HepG2 (cell line): ENCODE data around the gene TUBGCP6. TPM values are rescaled to one million over a fixed set of nuclear protein-coding genes. Genes with fewer than 3 reads are reported as not detected.
A peak's percentile ranks its signal among the peaks of the same experiment; 100 is the strongest.

Experiments used
- ATAC-seq: fragments of 200-7000 bp; cut with Tn5 transposase; 3 replicates; pipeline ENCODE4 v1.9.1; 2020; ENCODE audit warnings: mild to moderate bottlenecking, moderate library complexity
- BruUV-seq: library from RNA; stranded (reverse); fragments of 400-500 nt; replicated peaks from 2 replicates; lab custom pipeline; 2021; lab: Mats Ljungman, UMichigan
- CTCF ChIA-PET: fragments of 300-600 bp; formaldehyde crosslinking; extraction: SDS; loops from one replicate; lab custom pipeline; 2021; ENCODE audit warnings: low total read pairs, inconsistent platforms, low intra/inter-chr PET ratio; lab: Yijun Ruan, JAX
- POLR2A ChIA-PET: fragments of 350-600 bp; sonication (Branson Sonifier 250); formaldehyde crosslinking; loops from one replicate; lab custom pipeline; 2020; ENCODE audit warnings: antibody characterized with exemption, inconsistent platforms; lab: Yijun Ruan, JAX
- DNase-seq: peaks from one replicate; pipeline ENCODE4 v3.0.0-alpha.2; 2015; ENCODE audit warnings: low spot score
- FAIRE-seq: peaks from 3 replicates; lab custom pipeline; 2011; peaks lifted over from hg19 to GRCh38; lab: Jason Lieb, UNC
- H2AFZ ChIP-seq: one replicate; pipeline ENCODE4 v1.6.1; 2011; ENCODE audit warnings: low read length, inconsistent platforms
- H3K27ac ChIP-seq: fragments of 300-600 bp; 3 replicates; pipeline ENCODE4 v1.8.0; 2011; ENCODE audit warnings: mixed run types, mild to moderate bottlenecking, mixed read lengths, low read length, inconsistent platforms; ENCODE audit not compliant: insufficient read depth; ENCODE audit errors: extremely low read length
- H3K27me3 ChIP-seq, 2 experiments: fragments of 200-600 bp in 1 of 2; 2 replicates in 1 of 2; 3 replicates in 1 of 2; pipeline versions ENCODE4 v1.6.0 to v1.8.0; 2011; ENCODE audit warnings: low read length in 2 of 2, mild to moderate bottlenecking in 2 of 2, moderate library complexity in 2 of 2, inconsistent platforms in 1 of 2; ENCODE audit not compliant: insufficient read depth in 2 of 2, control insufficient read depth in 1 of 2
- H3K36me3 ChIP-seq, 2 experiments: fragments of 200-600 bp in 1 of 2; replicated peaks in 1 of 2; 2 replicates in 1 of 2; 3 replicates in 1 of 2; pipeline versions ENCODE4 v1.5.1 to v1.8.0; 2011; ENCODE audit warnings: low read length in 2 of 2, inconsistent platforms in 1 of 2; ENCODE audit not compliant: insufficient read depth in 2 of 2, control insufficient read depth in 1 of 2
- H3K4me1 ChIP-seq: 2 replicates; pipeline ENCODE4 v1.5.1; 2012; ENCODE audit warnings: low read length, inconsistent platforms; ENCODE audit not compliant: insufficient read depth
- H3K4me2 ChIP-seq: 2 replicates; pipeline ENCODE4 v1.6.0; 2011; ENCODE audit warnings: low read depth, low read length, inconsistent platforms
- H3K4me3 ChIP-seq, 3 experiments: fragments of 200-600 bp in 1 of 3; sonication (generic), shearing (Covaris generic) in 1 of 3; replicated peaks in 1 of 3; 2 replicates each; pipeline ENCODE4 v1.5.1; 2011 to 2016; ENCODE audit warnings: low read length in 3 of 3, inconsistent platforms in 2 of 3, low read depth in 2 of 3, mild to moderate bottlenecking in 2 of 3, control low read depth in 1 of 3, mixed read lengths in 1 of 3; ENCODE audit not compliant: insufficient read depth in 1 of 3
- H3K79me2 ChIP-seq: one replicate; pipeline ENCODE4 v1.6.1; 2011; ENCODE audit warnings: low read length, inconsistent platforms; ENCODE audit not compliant: insufficient read depth
- H3K9ac ChIP-seq: 2 replicates; pipeline ENCODE4 v1.6.0; 2011; ENCODE audit warnings: mild to moderate bottlenecking, low read depth, low read length, inconsistent platforms; ENCODE audit not compliant: insufficient read depth
- H3K9me3 ChIP-seq: 2 replicates; pipeline ENCODE4 v1.5.1; 2012; ENCODE audit warnings: mild to moderate bottlenecking, low read length
- H4K20me1 ChIP-seq: 2 replicates; pipeline ENCODE4 v1.6.0; 2011; ENCODE audit warnings: inconsistent platforms, mild to moderate bottlenecking, low read length, moderate library complexity; ENCODE audit not compliant: insufficient read depth
- FOXA1 ChIP-seq, 2 experiments: fragments of 450-650 bp in 1 of 2; sonication (generic) in 1 of 2; formaldehyde crosslinking in 1 of 2; IDR thresholded peaks; 2 replicates each; pipeline versions ENCODE4 v1.4.0 to v1.6.1; 2016 to 2020; ENCODE audit warnings: missing genetic modification reagents in 1 of 2
- FOXO1 ChIP-seq: sonication (generic); formaldehyde crosslinking; IDR thresholded peaks from 2 replicates; pipeline ENCODE4 v1.4.0; 2020; ENCODE audit warnings: missing genetic modification reagents
- HNRNPK ChIP-seq: fragments of 200-400 bp; formaldehyde crosslinking; IDR thresholded peaks from 2 replicates; pipeline ENCODE4 v1.6.1; 2018; ENCODE audit warnings: low read length, low read depth, moderate library complexity, mild to moderate bottlenecking; ENCODE audit not compliant: poor library complexity, severe bottlenecking
- MAFK ChIP-seq, 2 experiments: IDR thresholded peaks in 1 of 2; conservative IDR thresholded peaks in 1 of 2; 2 replicates each; pipeline ENCODE4 v1.6.1; 2011; ENCODE audit warnings: improper control_type of control experiment in 2 of 2, low read length in 2 of 2
- NFE2L2 ChIP-seq: fragments of 150-350 bp; IDR thresholded peaks from 2 replicates; pipeline ENCODE4 v1.6.1; 2014; ENCODE audit warnings: low read length
- THAP11 ChIP-seq: IDR thresholded peaks from 2 replicates; pipeline ENCODE4 v1.6.1; 2016; ENCODE audit warnings: missing biosample characterization, missing genetic modification reagents
- TSC22D2 ChIP-seq: sonication (generic); formaldehyde crosslinking; IDR thresholded peaks from 2 replicates; pipeline ENCODE4 v1.5.1; 2020; ENCODE audit warnings: missing genetic modification reagents, mild to moderate bottlenecking, borderline replicate concordance
- ZNF749 ChIP-seq: sonication (generic); formaldehyde crosslinking; IDR thresholded peaks from 2 replicates; pipeline ENCODE4 v1.8.0; 2022; ENCODE audit warnings: mild to moderate bottlenecking, missing genetic modification reagents, moderate library complexity, borderline replicate concordance
- WGBS: methylation state at CpG from one replicate; pipeline ENCODE4 v1.1.6; 2017; ENCODE audit warnings: low lambda C conversion rate; 5-methylcytosine and 5-hydroxymethylcytosine counted together
- in situ Hi-C: cut with HindIII; loops from 2 replicates; pipeline ENCODE4 v1.10.0; 2017; ENCODE audit warnings: low pct_unique_long_range_greater_than_20kb; ENCODE audit not compliant: extremely low pct_ligation_motif_present
- intact Hi-C: fragments of 100-400 bp; cut with micrococcal nuclease; formaldehyde crosslinking; loops from one replicate; pipeline ENCODE4 v1.10.0; 2022; ENCODE audit not compliant: unreplicated experiment
- polyA plus RNA-seq, 8 experiments: library from polyadenylated mRNA; depleted of rRNA in 3 of 8; stranded (reverse) in 7 of 8; unstranded in 1 of 8; fragments of >200 nt; fragmentation: Illumina TruSeq in 4 of 8; extraction: Trizol in 4 of 8; gene quantifications; 2 replicates each; pipeline versions ENCODE4 v1.2.1 to v1.2.3, GENCODE V29; 2011 to 2016; ENCODE audit warnings: low read depth in 4 of 8, missing spikeins in 1 of 8, mixed read lengths in 1 of 8; ENCODE audit not compliant: insufficient read depth in 1 of 8
- total RNA-seq, 5 experiments: library from RNA; depleted of rRNA; stranded (reverse); fragments of >200 nt; fragmentation: Illumina TruSeq; extraction: Trizol; gene quantifications; 2 replicates each; pipeline ENCODE4 v1.2.3, GENCODE V29; 2016; ENCODE audit warnings: low read depth in 1 of 5
- TF ChIP-seq, protein P1 (sequence below): sonication (generic); formaldehyde crosslinking; IDR thresholded peaks from 2 replicates; pipeline ENCODE4 v1.4.0; 2020; ENCODE audit warnings: missing genetic modification reagents
- TF ChIP-seq, protein P2 (sequence below): sonication (generic); formaldehyde crosslinking; IDR thresholded peaks from 2 replicates; pipeline ENCODE4 v1.4.0; 2020; ENCODE audit warnings: missing genetic modification reagents
- TF ChIP-seq, protein P3 (sequence below): sonication (generic); formaldehyde crosslinking; IDR thresholded peaks from 2 replicates; pipeline ENCODE4 v1.8.0; 2022; ENCODE audit warnings: missing genetic modification reagents, mild to moderate bottlenecking, borderline replicate concordance
- TF ChIP-seq, protein P4 (sequence below): sonication (generic); formaldehyde crosslinking; IDR thresholded peaks from 2 replicates; pipeline ENCODE4 v1.5.0; 2020; ENCODE audit warnings: missing genetic modification reagents

TUBGCP6 gene
- total and polyA plus RNA-seq, 2 of the 13 experiments (the other 11 are each of a cell fraction or from before 2014, with no cell fraction given): 14.6 to 15.7 TPM

DNA sequence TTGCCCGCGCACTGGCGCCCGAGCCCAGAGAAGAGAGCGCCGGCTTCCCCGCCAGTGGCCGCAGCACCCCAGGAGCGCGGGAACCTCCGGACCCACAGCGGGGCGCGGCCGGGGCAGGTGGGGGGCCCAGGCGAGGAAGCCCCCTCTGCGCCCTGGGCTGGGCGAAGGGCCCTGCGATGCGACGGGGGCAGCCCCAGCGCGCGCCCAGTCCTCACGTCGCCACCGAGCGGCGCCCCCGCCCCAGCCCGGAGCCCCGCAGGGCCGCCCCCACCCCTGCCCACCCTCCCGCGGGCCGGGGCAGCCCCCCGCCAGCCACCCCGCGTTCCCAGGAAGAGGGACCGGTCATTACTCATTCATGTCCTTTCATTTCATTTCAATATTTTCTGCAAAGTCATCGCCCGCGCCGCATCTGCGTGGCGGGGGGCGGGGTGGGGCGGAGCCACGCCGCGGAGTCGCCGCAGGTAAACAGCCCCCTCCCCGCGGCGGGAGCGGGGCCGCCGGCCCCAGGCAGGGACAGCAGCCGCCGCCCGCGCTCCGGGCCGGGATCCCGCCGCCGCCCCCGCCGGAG is 75.0 kb downstream of the TUBGCP6 start:
- ChIA-PET POLR2A (no interaction called here), CTCF (interaction anchor here (1.4 kb wide), 1 partner anchor 40 kb away, joined by 3 read pairs; no protein-coding TSS in a partner anchor)
- no peaks in the 10 kb centered on the region for H4K20me1 ChIP-seq
- H3K27ac ChIP-seq: no peak overlapping the region
- in situ Hi-C loops: no loop called here
- BruUV-seq: no TSS peak
- intact Hi-C loops: no loop called here
- FAIRE-seq: no peak
- 3% methylated on average over 13 of the region's 70 CpGs for WGBS
- H3K4me3 ChIP-seq: peak overlapping the region; percentile 47 to 64 (median 49); a peak in 4 of 6 replicates
- no peak overlapping the region for H2AFZ ChIP-seq
- no peak for DNase-seq
- H3K9me3 ChIP-seq: no peaks in the 10 kb centered on the region
- ATAC-seq: no peak
- peaks cover 19% of the 10 kb centered on the region for H3K4me1 ChIP-seq
- H3K9ac ChIP-seq: no peak overlapping the region
- no peaks in the 10 kb centered on the region for H3K36me3 ChIP-seq
- peaks cover 0 to 11% of the 10 kb centered on the region in 2 experiments; a peak in 2 of 5 replicates for H3K27me3 ChIP-seq
- H3K79me2 ChIP-seq: no peaks in the 10 kb centered on the region
- peak overlapping the region; percentile 66 for H3K4me2 ChIP-seq
- TF ChIP-seq, protein P1, sequence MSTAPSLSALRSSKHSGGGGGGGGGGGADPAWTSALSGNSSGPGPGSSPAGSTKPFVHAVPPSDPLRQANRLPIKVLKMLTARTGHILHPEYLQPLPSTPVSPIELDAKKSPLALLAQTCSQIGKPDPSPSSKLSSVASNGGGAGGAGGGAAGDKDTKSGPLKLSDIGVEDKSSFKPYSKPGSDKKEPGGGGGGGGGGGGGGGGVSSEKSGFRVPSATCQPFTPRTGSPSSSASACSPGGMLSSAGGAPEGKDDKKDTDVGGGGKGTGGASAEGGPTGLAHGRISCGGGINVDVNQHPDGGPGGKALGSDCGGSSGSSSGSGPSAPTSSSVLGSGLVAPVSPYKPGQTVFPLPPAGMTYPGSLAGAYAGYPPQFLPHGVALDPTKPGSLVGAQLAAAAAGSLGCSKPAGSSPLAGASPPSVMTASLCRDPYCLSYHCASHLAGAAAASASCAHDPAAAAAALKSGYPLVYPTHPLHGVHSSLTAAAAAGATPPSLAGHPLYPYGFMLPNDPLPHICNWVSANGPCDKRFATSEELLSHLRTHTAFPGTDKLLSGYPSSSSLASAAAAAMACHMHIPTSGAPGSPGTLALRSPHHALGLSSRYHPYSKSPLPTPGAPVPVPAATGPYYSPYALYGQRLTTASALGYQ: no peak
- TF ChIP-seq HNRNPK (peak; percentile 29), NFE2L2 (peak; percentile 86), FOXO1 (CRISPR knock-in tag) (0 out of 2 replicates have a peak, but pooled peaks have one; percentile 11), TSC22D2 (no peak), FOXA1 (IDR thresholded peaks at IDR 0.05) (no peak), FOXA1 (CRISPR knock-in tag; IDR thresholded peaks at IDR 0.05) (0 out of 2 replicates have a peak, but pooled peaks have one; percentile 13), MAFK (conservative IDR thresholded peaks at IDR 0.05 in 1 of 2, IDR thresholded peaks at IDR 0.05 in 1 of 2; ENCODE audit: low read length in 2 of 2) (0 out of 4 replicates have a peak, but pooled peaks of 1 of the 2 experiments have one; percentile 3), ZNF749 (CRISPR knock-in tag) (no peak), THAP11 (CRISPR knock-in tag) (0 out of 2 replicates have a peak, but pooled peaks have one; percentile 20)
- TF ChIP-seq, protein P2, sequence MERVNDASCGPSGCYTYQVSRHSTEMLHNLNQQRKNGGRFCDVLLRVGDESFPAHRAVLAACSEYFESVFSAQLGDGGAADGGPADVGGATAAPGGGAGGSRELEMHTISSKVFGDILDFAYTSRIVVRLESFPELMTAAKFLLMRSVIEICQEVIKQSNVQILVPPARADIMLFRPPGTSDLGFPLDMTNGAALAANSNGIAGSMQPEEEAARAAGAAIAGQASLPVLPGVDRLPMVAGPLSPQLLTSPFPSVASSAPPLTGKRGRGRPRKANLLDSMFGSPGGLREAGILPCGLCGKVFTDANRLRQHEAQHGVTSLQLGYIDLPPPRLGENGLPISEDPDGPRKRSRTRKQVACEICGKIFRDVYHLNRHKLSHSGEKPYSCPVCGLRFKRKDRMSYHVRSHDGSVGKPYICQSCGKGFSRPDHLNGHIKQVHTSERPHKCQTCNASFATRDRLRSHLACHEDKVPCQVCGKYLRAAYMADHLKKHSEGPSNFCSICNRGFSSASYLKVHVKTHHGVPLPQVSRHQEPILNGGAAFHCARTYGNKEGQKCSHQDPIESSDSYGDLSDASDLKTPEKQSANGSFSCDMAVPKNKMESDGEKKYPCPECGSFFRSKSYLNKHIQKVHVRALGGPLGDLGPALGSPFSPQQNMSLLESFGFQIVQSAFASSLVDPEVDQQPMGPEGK (CRISPR knock-in tag): peak; percentile 53; the same call in 1 of the 2 replicates
- TF ChIP-seq, protein P3, sequence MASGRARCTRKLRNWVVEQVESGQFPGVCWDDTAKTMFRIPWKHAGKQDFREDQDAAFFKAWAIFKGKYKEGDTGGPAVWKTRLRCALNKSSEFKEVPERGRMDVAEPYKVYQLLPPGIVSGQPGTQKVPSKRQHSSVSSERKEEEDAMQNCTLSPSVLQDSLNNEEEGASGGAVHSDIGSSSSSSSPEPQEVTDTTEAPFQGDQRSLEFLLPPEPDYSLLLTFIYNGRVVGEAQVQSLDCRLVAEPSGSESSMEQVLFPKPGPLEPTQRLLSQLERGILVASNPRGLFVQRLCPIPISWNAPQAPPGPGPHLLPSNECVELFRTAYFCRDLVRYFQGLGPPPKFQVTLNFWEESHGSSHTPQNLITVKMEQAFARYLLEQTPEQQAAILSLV (CRISPR knock-in tag): no peak
- TF ChIP-seq, protein P4, sequence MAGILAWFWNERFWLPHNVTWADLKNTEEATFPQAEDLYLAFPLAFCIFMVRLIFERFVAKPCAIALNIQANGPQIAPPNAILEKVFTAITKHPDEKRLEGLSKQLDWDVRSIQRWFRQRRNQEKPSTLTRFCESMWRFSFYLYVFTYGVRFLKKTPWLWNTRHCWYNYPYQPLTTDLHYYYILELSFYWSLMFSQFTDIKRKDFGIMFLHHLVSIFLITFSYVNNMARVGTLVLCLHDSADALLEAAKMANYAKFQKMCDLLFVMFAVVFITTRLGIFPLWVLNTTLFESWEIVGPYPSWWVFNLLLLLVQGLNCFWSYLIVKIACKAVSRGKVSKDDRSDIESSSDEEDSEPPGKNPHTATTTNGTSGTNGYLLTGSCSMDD (CRISPR knock-in tag): no peak
